ENCODE data around the gene ACO2. TPM values are rescaled to one million over a fixed set of nuclear protein-coding genes. Genes with fewer than 3 reads are reported as not detected.

Gene ACO2
- total and polyA plus RNA-seq, 2 of the 8 experiments (the other 6 are each of a cell fraction or from before 2014, with no cell fraction given), result 52.8 to 75.4 TPM

DNA sequence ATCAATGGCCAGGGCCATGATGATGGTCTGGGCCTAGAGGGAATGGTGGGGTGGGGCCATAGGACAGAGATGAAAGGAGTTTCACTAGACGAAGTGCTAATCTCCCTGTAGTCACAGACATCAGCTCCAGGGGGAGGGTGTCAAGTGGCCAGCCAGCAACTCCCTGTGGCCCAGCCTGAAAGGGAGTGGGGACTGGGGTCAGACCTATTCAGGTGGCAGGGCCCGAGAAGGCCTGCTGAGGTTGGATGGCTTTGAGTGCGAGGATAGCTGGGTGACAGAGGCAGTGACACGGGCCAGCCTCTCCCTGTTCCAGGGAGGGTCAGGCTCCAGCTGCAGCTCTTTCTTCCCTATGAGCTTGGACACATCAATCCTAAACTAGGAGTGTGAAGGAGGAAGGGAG is 33.4 kb upstream of the ACO2 start (continued):
- TF ChIP-seq SP1 (IDR thresholded peaks at IDR 0.05; ENCODE audit: low read depth, low read length) (no peak), CHD1 (IDR thresholded peaks at IDR 0.05; ENCODE audit: low read depth, low read length) (no peak)

All from H1 (cell line).